NT2/D1 (cell line): ENCODE measurements around the gene PRDM15.

Experiments used
- SUZ12 ChIP-seq: IDR thresholded peaks from 2 replicates; pipeline ENCODE4 v1.6.1; 2011; ENCODE audit not compliant: insufficient read length, insufficient read depth; ENCODE audit errors: extremely low read depth
- YY1 ChIP-seq: IDR thresholded peaks from 2 replicates; pipeline ENCODE4 v1.6.1; 2011; ENCODE audit not compliant: insufficient read length, insufficient read depth
- ZNF274 ChIP-seq: IDR thresholded peaks from 2 replicates; pipeline ENCODE4 v1.6.1; 2011; ENCODE audit warnings: mild to moderate bottlenecking, low read depth, low read length

- TF ChIP-seq YY1 (no peak), SUZ12 (no peak), ZNF274 (no peak)
Measured at GRCh38 chr21:41817877-41818855, 61.0 kb downstream of the PRDM15 start.
